Kidney tubule cell (primary cell): Measurements from ENCODE around the gene SFXN5.

Experiments used
- DNase-seq: peaks from one replicate; pipeline ENCODE4 v3.0.0-alpha.2; 2018; ENCODE audit warnings: low spot score

The SFXN5 gene

DNA sequence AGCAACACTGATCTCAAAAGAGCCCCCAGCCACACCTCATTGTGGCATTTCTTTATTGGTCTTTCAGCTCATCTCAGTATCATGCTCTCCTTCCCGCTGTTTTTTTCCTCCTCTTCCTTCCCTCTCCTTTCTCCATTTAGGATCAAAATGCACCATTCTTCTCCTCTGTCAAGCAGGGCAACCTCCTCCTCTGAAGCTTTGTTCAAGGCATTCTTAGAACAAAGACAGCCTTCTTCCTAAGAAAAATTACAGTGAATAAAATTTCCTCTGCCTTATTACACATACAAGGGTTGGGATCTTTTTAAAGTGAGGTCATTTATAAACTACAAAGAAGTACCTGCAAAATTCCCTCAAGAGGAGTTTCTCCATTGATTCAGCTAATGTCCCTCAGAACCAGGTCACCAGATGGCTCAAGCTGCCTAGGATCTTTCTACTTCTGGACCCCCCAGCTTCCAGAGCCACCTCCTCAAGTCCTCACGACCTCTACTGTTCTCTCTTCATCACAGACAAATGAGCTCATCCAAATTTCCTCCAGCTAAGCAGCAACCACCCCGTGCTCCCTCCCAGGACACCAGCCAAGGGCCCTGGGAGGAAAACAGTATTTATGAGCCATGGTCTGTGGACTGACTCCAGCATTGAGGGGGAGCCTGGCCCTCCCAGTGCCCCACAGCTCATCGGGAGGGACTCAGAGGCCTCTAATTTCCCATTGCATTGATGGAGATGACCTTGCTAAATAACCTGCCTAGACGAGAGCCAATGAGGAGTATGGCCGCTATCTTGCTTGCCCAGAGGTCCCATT, 18.0 kb downstream of the SFXN5 start:
- DNase-seq: no peak

DNA sequence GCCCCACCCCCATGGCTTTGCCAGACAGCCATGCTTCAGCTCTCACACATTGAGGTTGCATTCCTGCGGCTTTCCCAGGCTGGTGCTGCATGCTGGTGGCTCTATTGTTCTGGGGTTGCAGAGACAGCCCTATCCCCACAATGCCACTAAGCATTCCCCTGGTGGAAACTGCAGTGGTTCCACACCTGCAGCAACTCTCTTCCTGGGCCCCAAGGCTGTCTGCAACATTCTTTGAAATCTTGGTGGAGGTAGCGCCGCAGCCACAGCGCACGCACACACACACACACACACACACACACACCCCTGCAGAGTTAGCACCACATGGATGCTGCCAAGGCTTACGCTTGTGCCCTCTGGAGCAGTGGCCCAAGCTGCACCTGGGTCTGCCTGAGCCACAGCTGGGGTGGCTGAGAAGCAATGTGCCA, 21.4 kb downstream of the SFXN5 start:
- peak; percentile 27 for DNase-seq

GRCh38 chr2:73043929-73044832, 27.3 kb downstream of the SFXN5 start:
- DNase-seq: no peak

- no peak for DNase-seq
These were observed 28.2 kb downstream of the SFXN5 start for GRCh38 chr2:73043276-73043675.

DNA sequence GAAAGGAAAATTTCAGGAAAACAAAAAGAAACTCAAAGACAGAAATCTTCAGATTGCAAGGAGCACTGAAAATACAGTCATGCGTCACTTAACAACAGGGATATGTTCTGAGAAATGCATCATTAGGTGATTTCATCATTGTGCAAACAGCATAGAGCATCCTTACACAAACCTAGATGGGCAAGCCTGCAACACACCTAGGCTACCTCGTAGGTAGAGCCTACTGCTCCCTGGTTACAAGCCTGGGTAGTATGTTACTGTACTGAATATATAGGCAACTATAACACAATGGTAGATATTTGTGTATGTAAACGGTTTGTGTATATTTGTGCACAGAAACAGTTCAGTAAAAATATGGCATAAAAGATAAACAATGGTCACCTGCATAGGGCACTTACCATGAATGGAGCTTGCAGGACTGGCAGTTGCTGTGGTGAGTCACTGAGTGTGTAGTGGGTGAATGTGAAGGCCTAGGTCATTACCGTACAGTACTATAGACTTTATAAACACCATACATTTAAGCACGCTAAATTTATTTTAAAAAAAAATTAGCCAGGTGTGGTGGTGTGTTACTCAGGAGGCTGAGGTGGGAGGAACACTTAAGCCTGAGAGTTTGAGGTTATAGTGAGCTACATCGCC, 33.4 kb downstream of the SFXN5 start:
- no peak for DNase-seq

GRCh38 chr2:73036766-73037165, 34.7 kb downstream of the SFXN5 start:
- no peak for DNase-seq

GRCh38 chr2:73035899-73036711, 35.4 kb downstream of the SFXN5 start:
- DNase-seq: no peak

DNA sequence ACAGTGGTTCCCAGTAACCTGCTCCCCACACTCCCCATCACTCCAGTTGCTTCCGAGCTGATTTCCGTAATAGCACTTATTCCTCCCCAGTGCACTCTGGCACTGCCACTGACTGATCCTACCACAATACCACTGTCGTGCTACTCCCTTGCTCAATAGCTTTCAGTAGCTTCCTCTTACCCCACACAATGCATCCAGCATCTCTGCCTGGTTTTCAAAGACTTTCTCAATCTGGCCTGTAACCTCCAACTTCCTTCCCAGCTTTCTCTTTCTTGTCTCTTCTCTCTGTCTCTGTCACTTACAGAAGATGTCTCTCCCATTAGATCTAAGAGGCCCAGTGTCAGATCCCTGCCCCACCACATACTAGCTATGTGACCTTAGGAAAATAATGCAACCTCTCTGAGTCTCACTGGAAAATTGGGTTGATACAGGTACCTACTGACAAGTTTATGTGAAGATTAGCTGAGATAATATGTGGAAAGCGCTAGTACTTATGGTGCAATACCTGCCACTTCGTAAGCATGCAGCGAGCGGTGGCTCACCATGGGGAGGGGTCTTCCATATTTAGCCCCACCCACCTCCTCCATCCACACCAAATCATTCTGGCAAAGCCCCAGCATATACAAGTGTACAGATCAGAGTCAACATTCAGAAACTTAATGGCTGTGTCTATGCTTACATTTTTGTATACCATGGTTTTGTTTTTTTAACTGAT, 36.7 kb downstream of the SFXN5 start:
- no peak for DNase-seq

DNA sequence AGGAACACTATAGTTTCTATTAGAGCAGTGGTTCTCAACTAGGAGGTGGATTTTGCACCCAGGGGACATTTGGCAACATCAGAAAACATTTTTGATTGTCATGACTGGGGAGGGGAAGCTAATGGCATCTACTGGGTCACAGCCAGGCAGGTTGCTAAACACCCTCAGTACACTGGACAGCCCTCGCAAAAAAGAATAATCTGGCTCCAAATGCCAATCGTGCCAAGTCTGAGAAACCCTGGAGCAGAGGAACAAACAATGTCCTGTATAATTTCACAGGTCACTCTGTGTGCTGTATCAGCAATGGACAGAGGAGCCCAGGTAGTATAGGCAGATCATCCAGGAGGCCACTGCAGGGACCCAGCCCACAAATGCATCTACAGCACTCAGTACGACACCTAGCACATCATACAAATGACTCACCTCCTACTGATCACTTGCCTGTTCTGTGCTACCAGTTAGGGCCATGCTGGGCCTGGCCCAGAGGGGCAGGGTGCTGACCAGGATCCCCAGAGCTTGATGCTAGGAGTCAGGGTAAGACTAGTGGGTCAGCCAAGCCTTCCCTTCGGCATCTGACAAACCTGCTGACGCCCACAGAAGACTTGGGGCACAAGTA, 37.6 kb downstream of the SFXN5 start:
- no peak for DNase-seq

- DNase-seq: peak; percentile 11
These were observed 38.3 kb downstream of the SFXN5 start for GRCh38 chr2:73033142-73033765.

DNA sequence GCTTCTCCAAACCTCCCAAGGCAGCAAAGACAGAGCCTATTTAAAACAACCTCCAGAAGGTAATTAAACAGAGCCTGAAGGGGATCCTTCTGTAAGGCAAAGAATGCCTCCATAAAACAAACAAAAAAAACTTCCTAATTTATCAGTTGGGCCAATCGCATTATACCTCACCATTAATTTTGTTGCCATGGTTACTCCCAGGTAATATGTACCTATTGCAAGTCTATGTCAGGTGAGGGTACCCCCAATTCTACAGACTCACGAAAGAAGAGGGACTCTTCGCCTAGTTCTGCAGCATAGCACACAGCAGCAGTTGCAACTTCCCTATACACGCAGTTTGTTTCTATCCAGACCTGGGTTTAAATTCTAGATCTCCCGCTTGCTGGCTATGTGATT, 38.8 kb downstream of the SFXN5 start:
- DNase-seq: no peak

DNA sequence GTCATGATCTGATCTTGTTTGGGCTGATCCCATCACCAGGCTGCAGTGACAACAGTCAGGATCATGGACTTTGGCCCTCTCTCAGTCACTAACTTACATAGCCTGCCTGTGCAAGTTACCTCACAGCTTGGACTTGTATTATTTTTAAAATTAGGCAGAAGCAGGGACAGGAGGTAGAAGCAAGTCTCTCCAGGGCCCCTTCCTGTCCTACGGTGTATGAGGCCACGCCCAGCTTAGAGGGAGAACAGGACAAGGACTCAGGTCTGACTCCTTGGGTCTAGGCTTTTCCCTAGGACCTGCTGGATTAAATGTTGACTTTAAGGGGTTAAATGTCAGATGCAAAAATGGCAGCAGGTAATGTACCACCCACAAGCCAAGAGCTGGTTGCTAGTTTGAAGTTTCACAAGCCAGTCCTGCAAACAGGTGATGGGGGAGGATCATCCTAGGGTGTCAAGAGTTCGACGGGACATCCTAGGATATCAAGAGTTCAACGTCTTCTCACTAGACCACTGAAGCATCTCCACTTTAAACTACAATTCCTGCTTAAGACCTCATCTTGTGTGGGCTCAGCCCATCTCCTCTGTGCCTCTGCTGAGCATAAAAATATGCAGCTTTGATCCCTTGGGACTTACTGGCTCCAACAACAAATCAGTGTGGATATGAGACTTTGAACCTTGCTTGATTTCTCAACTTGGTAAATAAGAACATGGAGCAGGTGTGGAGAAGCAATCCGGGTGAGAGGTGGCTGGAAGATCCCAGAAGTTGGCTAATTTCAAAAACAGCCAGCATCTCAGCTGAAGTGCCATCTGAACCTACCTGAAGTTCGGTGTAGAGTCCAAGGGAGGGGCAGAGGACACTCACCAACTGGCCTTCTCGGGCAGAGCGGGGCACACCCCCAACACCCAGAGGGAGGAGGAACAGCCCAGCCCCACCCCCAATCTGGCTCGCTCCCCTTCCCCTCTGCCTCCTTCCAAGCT, 39.5 kb downstream of the SFXN5 start:
- no peak for DNase-seq

- DNase-seq: no peak
These were observed 40.3 kb downstream of the SFXN5 start for GRCh38 chr2:73031095-73031678.

DNA sequence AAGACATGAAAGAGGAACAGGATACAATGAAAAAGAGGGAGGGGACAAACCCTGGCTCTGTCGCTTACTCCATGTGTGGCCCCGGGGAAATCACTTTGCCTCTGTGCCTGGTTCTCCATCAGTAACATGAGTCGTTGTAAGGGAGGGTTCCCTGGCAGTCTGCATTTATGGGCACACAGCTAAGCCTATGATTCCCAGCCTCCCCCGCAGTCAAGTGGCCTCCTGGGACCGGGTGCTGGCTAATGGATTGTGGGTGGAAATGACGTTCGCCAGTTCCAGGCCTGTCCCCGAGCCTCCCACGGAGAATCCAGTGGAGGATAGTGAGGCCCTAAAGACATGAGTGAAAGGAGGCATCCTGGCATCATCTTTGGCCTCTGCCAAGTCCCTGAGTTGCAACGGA, 42.7 kb downstream of the SFXN5 start:
- DNase-seq: no peak

- no peak for DNase-seq
These were observed 44.2 kb downstream of the SFXN5 start for GRCh38 chr2:73027340-73027739.

GRCh38 chr2:73023497-73023896, 48.0 kb downstream of the SFXN5 start:
- DNase-seq: no peak

DNA sequence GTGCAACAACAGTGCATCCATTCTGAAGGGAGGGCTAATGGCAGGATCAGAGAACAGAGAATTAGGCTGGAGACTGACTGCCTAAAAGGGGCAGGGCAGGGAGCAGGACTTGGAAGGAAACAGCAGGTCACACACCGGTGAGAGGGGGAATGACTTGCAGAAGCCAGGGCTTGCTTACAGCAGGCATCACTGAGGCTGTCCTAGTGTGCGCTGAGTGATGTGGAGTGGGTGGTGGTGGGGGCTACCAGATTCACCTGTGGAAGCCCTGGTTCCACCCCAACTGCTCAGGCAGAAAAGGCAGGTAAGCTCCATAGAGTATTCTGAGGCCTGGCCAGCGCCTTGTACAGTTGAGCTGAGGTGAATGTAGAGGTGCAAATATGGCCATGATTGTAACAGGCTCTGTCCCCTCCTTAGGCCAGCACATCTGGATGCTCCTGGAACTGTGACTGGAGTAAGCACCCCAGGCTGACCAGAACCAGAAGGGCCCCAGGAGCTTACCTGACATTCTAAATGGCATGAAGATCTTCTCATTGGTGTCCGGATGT, 49.4 kb downstream of the SFXN5 start:
- no peak for DNase-seq

- no peak for DNase-seq
These were observed 50.0 kb downstream of the SFXN5 start for GRCh38 chr2:73021371-73022010.
